Coronary artery (tissue), 2 donors: Measurements from ENCODE around the gene TSPO2.

Experiments used
- DNase-seq: peaks from one replicate; pipeline ENCODE4 v3.0.0-alpha.2; 2017; ENCODE audit warnings: low spot score
- H3K27ac ChIP-seq, 2 donors: fragments of 200-600 bp; sonication (generic); one replicate each; pipeline ENCODE4 v1.5.1; 2016 to 2019
- H3K4me3 ChIP-seq: fragments of 200-600 bp; sonication (generic); 2 replicates; pipeline ENCODE4 v1.5.1; 2016; ENCODE audit warnings: mild to moderate bottlenecking, moderate library complexity
- TF ChIP-seq, protein P1 (sequence below): fragments of 200-600 bp; sonication (generic); IDR thresholded peaks from one replicate; pipeline ENCODE4 v1.5.1; 2019; ENCODE audit warnings: antibody characterized with exemption

Gene TSPO2

DNA sequence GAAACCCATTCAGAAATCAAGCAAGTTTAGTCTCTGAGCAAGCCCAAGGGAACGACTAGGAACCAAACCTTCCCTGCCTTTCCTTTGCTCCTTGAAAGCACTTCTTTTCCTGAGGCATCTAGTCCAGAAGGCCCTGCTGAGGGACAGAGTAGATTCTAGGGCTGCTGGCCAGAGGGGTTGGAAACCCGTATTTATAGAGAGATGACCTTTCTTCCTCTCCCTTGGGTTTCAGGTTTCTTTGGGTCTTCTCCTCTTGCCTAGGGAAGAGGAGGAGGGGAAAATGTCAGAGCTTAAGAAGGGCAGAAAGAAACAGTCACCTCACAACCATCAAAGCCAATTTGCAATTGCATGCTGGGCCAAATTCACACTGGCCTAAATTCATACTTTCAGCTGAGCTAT lies 16.5 kb downstream of the TSPO2 start:
- no peak for DNase-seq
- H3K27ac ChIP-seq: no peak overlapping the region
- TF ChIP-seq, protein P1, sequence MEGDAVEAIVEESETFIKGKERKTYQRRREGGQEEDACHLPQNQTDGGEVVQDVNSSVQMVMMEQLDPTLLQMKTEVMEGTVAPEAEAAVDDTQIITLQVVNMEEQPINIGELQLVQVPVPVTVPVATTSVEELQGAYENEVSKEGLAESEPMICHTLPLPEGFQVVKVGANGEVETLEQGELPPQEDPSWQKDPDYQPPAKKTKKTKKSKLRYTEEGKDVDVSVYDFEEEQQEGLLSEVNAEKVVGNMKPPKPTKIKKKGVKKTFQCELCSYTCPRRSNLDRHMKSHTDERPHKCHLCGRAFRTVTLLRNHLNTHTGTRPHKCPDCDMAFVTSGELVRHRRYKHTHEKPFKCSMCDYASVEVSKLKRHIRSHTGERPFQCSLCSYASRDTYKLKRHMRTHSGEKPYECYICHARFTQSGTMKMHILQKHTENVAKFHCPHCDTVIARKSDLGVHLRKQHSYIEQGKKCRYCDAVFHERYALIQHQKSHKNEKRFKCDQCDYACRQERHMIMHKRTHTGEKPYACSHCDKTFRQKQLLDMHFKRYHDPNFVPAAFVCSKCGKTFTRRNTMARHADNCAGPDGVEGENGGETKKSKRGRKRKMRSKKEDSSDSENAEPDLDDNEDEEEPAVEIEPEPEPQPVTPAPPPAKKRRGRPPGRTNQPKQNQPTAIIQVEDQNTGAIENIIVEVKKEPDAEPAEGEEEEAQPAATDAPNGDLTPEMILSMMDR: no peak
- no peak overlapping the region for H3K4me3 ChIP-seq

DNA sequence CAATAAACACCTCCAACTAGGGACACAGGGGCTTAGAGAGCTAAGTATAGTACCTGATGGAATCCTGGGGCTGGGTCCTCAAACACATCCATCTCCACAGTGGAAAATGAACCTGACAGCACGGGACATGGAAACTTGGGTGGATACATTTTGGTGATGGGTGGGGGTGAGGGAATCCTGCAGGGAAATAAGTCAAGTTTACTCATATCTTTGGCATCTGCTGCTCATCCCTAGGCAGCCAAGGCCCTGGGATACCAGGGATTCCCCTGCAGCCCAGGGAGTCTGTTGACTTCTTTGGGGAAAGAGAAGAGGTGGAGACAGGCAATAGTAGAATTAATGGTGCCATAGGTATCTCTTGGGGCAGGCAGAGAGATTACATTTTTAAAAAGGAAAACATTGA lies 17.3 kb downstream of the TSPO2 start:
- no peak overlapping the region for H3K27ac ChIP-seq
- no peak for DNase-seq
- no peak overlapping the region for H3K4me3 ChIP-seq
- TF ChIP-seq, protein P1: no peak

DNA sequence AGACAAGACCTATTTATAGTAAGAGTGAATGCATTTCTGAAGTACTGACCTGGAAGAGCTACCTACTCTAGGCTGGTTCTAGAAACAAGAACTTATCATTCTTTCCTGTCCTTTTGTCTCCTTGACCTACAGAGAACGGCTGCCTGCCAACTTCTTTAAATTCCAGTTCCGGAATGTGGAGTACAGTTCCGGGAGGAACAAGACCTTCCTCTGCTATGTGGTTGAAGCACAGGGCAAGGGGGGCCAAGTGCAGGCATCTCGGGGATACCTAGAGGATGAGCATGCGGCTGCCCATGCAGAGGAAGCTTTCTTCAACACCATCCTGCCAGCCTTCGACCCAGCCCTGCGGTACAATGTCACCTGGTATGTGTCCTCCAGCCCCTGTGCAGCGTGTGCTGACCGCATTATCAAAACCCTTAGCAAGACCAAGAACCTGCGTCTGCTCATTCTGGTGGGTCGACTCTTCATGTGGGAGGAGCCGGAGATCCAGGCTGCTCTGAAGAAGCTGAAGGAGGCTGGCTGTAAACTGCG lies 19.0 kb downstream of the TSPO2 start:
- H3K27ac ChIP-seq: no peak overlapping the region
- TF ChIP-seq, protein P1: no peak
- DNase-seq: no peak
- no peak overlapping the region for H3K4me3 ChIP-seq

DNA sequence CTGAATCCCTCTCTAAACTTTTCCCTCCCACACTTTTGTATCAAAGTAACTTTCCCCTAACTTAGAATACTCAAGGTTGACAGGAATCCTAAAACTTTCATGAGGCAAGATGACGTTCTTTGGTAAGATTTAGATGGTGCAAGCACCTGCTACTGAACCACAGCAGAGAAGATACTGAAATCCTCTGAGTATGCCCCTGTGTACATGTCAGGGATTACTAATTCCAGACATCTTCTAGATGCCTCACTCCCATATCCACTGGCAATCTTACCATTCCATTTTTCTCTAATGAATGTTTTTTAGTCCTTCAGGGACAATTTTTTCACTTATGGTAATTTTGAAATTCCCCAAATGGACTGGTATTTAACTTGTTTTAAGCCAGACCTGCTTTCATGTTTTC lies 19.8 kb downstream of the TSPO2 start:
- no peak for DNase-seq
- H3K27ac ChIP-seq: no peak overlapping the region
- H3K4me3 ChIP-seq: no peak overlapping the region
- TF ChIP-seq, protein P1: no peak

DNA sequence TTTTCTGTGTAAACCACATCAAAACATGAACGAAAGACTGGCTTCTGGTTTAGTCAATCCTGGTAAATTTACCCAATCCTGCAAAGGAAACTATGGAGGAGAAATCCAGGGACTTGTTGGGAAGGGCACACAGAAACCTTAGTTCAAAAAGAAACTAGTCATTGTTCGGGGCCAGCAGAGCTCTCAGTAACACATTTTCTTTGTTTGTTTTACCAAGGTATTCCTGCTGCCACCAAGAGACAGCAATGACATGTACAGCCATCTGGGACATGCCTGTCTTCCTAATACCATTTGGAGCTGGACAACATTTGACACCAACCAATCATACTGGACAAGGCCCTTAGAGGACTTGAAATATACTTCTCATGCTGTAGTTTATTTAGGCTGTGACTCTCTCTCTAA lies 21.6 kb downstream of the TSPO2 start:
- Histone ChIP-seq H3K27ac (no peak overlapping the region), H3K4me3 (no peak overlapping the region)
- DNase-seq: no peak
- TF ChIP-seq, protein P1: no peak

DNA sequence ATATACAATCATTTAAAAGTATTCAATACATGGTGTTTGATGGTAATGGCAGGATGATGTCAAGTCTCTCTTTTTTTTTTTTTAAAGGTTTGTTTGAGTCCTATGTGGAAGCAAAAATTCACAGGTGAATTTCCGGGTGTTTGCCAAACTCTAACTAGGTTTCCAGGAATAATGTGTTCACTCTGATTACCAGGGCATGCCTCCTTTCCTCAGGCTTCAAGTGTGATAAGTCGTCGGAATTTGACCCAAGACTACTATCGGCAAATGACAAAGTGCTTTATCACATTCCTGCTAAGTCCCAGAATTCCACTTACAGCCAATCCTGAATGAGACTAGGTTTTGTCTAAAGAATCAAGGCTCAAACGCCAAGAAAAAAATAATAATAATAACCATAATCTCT lies 22.6 kb downstream of the TSPO2 start:
- TF ChIP-seq, protein P1: no peak
- H3K27ac ChIP-seq: no peak overlapping the region
- H3K4me3 ChIP-seq: no peak overlapping the region
- DNase-seq: no peak

DNA sequence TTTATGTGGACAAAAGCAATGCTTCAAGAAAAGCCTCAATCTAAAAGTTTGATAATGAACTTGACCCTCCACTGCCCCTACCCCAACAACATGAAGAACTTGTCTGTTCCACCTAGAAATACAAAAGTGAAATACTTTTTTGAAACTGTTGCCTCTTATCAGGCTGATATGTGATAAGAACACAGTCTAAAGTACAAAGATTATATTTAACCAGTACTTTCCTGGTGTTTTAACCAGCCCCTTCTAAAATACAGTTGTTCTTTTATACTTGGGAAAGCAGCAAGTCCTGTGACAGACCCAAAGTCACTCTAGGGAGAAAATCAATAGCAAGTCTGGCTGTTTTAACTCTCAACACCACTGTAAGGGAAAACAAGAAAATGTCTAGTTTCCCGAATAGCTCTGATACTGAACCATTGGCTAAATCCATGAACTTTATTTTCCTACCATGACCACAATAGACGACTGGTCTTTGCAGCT lies 23.3 kb downstream of the TSPO2 start:
- Histone ChIP-seq H3K27ac (no peak overlapping the region), H3K4me3 (no peak overlapping the region)
- DNase-seq: no peak
- TF ChIP-seq, protein P1: no peak
